Bladder microvascular endothelial cell (primary cell): ENCODE measurements around the gene IBTK. TPM values are rescaled to one million over a fixed set of nuclear protein-coding genes. Genes with fewer than 3 reads are reported as not detected.

Experiments used
- total RNA-seq: library from RNA; depleted of rRNA; stranded (reverse); fragments of >200 nt; gene quantifications from 2 replicates; pipeline ENCODE4 v1.2.3, GENCODE V29; 2014

Gene IBTK, protein sequence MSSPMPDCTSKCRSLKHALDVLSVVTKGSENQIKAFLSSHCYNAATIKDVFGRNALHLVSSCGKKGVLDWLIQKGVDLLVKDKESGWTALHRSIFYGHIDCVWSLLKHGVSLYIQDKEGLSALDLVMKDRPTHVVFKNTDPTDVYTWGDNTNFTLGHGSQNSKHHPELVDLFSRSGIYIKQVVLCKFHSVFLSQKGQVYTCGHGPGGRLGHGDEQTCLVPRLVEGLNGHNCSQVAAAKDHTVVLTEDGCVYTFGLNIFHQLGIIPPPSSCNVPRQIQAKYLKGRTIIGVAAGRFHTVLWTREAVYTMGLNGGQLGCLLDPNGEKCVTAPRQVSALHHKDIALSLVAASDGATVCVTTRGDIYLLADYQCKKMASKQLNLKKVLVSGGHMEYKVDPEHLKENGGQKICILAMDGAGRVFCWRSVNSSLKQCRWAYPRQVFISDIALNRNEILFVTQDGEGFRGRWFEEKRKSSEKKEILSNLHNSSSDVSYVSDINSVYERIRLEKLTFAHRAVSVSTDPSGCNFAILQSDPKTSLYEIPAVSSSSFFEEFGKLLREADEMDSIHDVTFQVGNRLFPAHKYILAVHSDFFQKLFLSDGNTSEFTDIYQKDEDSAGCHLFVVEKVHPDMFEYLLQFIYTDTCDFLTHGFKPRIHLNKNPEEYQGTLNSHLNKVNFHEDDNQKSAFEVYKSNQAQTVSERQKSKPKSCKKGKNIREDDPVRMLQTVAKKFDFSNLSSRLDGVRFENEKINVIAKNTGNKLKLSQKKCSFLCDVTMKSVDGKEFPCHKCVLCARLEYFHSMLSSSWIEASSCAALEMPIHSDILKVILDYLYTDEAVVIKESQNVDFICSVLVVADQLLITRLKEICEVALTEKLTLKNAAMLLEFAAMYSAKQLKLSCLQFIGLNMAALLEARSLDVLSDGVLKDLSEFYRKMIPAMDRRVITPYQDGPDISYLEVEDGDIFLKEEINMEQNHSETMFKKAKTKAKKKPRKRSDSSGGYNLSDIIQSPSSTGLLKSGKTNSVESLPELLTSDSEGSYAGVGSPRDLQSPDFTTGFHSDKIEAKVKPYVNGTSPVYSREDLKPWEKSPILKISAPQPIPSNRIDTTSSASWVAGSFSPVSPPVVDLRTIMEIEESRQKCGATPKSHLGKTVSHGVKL (N-terminal part only)
- 30.8 and 49.2 TPM in 2 replicates for total RNA-seq

DNA sequence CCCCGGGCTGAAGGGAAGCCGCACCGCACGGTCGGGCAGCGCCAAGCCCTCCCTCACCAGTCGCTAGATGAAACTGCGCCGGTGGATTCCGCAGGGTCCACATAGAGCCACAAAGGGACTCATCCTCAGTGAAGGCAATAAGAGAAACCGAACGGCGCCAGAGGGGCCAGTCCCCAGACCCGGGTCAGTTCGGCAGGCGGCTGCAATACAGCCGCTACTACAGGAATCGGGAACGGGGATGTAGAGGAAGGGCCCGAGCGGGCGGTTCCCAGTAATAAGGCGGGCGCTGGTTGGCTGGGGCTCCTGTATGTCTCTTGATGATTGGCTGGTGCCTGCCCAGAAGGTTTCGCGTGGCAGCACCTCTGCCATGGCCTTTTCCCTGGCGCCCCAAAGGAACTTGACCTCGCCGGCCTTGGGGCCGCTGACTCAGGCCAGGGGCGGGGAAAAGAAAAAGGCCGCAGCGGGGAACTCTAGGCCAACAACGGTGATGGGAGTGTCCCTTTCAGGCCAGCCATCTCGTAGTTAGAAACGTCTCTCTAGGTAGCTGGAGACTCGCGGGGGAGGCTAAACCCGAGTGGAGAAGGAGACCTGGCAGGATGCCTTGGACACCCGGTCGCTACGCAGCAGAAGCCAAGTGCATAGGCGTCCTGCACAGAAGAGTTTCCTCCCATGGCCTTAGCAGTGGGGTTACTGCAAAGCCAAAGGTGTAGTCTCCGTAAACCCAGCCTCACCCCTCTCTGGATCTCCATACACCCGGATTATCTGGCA, at the start of gene IBTK:
TSS of gene IBTK (minus strand) at position 240 of the 768 bp plus-strand sequence. CDS start 7,258 bp downstream, outside the sequence.

Other genes starting within 250 kb of the IBTK start
- 5.7 and 6.0 TPM in 2 replicates for gene TPBG, start 116.1 kb upstream of the IBTK start, total RNA-seq